Measurements from ENCODE around the gene RNF146. TPM values are rescaled to one million over a fixed set of nuclear protein-coding genes. Genes with fewer than 3 reads are reported as not detected.

The RNF146 gene
- total and polyA plus RNA-seq, 2 of the 13 experiments (the other 11 are each of a cell fraction or from before 2014, with no cell fraction given): 18.8 to 27.6 TPM

GRCh38 chr6:127266892-127267645 lies 405 bp downstream of the RNF146 start (continued):
- TF ChIP-seq ZNF556 (CRISPR knock-in tag; IDR thresholded peaks at IDR 0.05; ENCODE audit: borderline replicate concordance) (peak; percentile 70), GABPA (IDR thresholded peaks at IDR 0.05; ENCODE audit: low read depth, low read length) (no peak), GABPA (CRISPR knock-in tag; IDR thresholded peaks at IDR 0.05; ENCODE audit: low read depth) (no peak; the same call in 1 of the 2 replicates), ZNF407 (CRISPR knock-in tag; IDR thresholded peaks at IDR 0.05; ENCODE audit: not compliant biosample characterization) (peak; percentile 26), HNRNPL (IDR thresholded peaks at IDR 0.05; ENCODE audit: low read depth, low read length) (0 out of 2 replicates have a peak, but pooled peaks have one; percentile 43), POLR2AphosphoS2 (IDR thresholded peaks at IDR 0.05; ENCODE audit: low read depth, low read length) (no peak), ZKSCAN1 (IDR thresholded peaks at IDR 0.05; ENCODE audit: low read length) (no peak), MAF1 (CRISPR knock-in tag; IDR thresholded peaks at IDR 0.05; ENCODE audit: borderline replicate concordance) (no peak; the same call in 1 of the 2 replicates), SOX13 (IDR thresholded peaks at IDR 0.05) (0 out of 2 replicates have a peak, but pooled peaks have one; percentile 48), SOX13 (CRISPR knock-in tag; conservative IDR thresholded peaks at IDR 0.05 in 1 of 2, IDR thresholded peaks at IDR 0.05 in 1 of 2) (no peak; a peak in 1 of 4 replicates), CC2D1A (CRISPR knock-in tag; IDR thresholded peaks at IDR 0.05) (no peak), HES4 (CRISPR knock-in tag; IDR thresholded peaks at IDR 0.05; ENCODE audit: borderline replicate concordance) (peak; percentile 66; the same call in 1 of the 2 replicates), ZNF619 (CRISPR knock-in tag; IDR thresholded peaks at IDR 0.05) (no peak), SOX5 (CRISPR knock-in tag; IDR thresholded peaks at IDR 0.05; ENCODE audit: borderline replicate concordance) (0 out of 2 replicates have a peak, but pooled peaks have one; percentile 20), ZSCAN30 (CRISPR knock-in tag; IDR thresholded peaks at IDR 0.05) (0 out of 2 replicates have a peak, but pooled peaks have one; percentile 76), SIX1 (CRISPR knock-in tag; IDR thresholded peaks at IDR 0.05; ENCODE audit: borderline replicate concordance) (0 out of 2 replicates have a peak, but pooled peaks have one; percentile 4), MYPOP (CRISPR knock-in tag; IDR thresholded peaks at IDR 0.05) (peak; percentile 76; the same call in 1 of the 2 replicates), ZNF672 (CRISPR knock-in tag; IDR thresholded peaks at IDR 0.05) (no peak), ELF4 (CRISPR knock-in tag; IDR thresholded peaks at IDR 0.05; ENCODE audit: borderline replicate concordance) (0 out of 2 replicates have a peak, but pooled peaks have one; percentile 9), GABPB1 (CRISPR knock-in tag; IDR thresholded peaks at IDR 0.05) (peak; percentile 89), YY1 (IDR thresholded peaks at IDR 0.05; ENCODE audit: insufficient read depth, insufficient replicate concordance, low read depth, low read length) (peak; percentile 96)
